Measurements from ENCODE around the gene NCOA3. TPM values are rescaled to one million over a fixed set of nuclear protein-coding genes. Genes with fewer than 3 reads are reported as not detected.

The NCOA3 gene
- total RNA-seq, 2 donors from 2014 or later = 55.4 to 58.2 TPM

DNA sequence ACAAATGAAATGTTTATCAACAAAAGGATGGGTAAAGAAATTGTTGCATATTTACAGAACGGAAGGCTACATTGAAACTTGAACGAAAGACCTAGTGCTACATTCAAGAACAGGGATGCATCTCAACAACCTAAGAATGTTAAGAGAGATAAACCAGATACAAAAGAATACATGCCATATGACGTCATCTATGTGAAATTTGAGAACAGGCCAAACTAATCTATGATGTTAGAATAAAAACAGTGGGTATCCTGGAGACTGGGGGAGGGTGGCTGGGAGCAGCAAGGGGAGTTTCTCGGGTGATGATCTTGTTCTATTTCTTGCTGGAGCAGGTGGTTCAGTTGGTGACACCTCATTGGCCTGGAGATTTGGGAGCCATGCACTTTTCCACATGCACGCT is 202.1 kb downstream of the NCOA3 start:
- DNase-seq (no peak), ATAC-seq (no peak)
- peaks cover 2% of the 10 kb centered on the region for H3K4me1 Mint-ChIP-seq
- H3K9me3 ChIP-seq (ENCODE audit: control insufficient read depth, low read length, poor library complexity, severe bottlenecking) = no peaks in the 10 kb centered on the region
- H3K36me3 Mint-ChIP-seq (ENCODE audit: low read depth) = peaks cover 4% of the 10 kb centered on the region
- peaks cover 39% of the 10 kb centered on the region for H3K27me3 Mint-ChIP-seq
- H3K4me3 Mint-ChIP-seq = no peak overlapping the region
- H3K27ac Mint-ChIP-seq = no peak overlapping the region

DNA sequence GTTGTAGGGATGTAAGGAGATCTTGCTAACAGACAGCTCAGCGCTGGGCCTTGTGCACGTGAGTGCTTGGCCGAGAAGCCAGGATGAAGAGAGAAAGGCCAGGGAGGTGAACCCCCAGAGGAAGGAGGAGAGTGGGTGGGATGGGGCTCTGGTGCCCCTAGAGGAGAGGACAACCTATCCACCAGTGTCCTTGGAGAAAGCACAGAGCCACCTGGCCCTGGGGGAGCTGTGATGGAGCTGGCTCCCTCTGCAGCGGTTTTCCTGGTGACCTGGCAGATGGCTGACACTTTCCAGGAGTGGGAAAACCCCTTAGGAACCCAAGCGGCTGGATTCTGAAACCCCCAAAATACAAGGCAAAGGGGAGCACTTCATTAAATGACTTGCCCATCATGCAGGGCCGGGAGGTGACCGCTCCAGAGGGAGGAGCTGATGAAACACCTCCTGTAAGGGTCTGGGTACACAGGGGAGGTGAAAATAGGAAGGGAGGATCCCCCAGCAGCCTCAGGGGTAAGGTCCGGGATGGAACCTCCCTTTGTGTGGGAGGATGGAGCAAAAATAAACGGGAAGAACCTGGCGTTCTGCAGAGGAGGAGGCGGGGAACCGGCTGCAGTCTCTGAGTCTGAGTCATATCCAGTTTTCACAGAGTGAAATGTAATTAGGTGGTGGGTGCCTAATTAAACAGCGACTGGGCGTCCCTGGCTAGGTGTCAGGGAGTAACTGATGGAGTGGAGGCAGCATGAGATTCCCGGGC is 203.2 kb downstream of the NCOA3 start:
- H3K9me3 ChIP-seq (ENCODE audit: control insufficient read depth, low read length, poor library complexity, severe bottlenecking) = no peaks in the 10 kb centered on the region
- Mint-ChIP-seq H3K4me1 (peaks cover 2% of the 10 kb centered on the region), H3K27ac (no peak overlapping the region), H3K4me3 (no peak overlapping the region), H3K36me3 (ENCODE audit: low read depth) (peaks cover 4% of the 10 kb centered on the region), H3K27me3 (peaks cover 51% of the 10 kb centered on the region)
- no peak for ATAC-seq
- no peak for DNase-seq

- Mint-ChIP-seq H3K4me3 (no peak overlapping the region), H3K36me3 (ENCODE audit: low read depth) (peaks cover 4% of the 10 kb centered on the region), H3K27ac (no peak overlapping the region), H3K27me3 (peaks cover 56% of the 10 kb centered on the region), H3K4me1 (peaks cover 2% of the 10 kb centered on the region)
- no peak for ATAC-seq
- DNase-seq = no peak
- H3K9me3 ChIP-seq (ENCODE audit: control insufficient read depth, low read length, poor library complexity, severe bottlenecking) = no peaks in the 10 kb centered on the region
Measured at GRCh38 chr20:47705497-47705856, 203.8 kb downstream of the NCOA3 start.

GRCh38 chr20:47706345-47706744 is 204.7 kb downstream of the NCOA3 start:
- Mint-ChIP-seq H3K36me3 (ENCODE audit: low read depth) (peaks cover 4% of the 10 kb centered on the region), H3K4me3 (no peak overlapping the region), H3K4me1 (peaks cover 2% of the 10 kb centered on the region), H3K27ac (no peak overlapping the region), H3K27me3 (peaks cover 58% of the 10 kb centered on the region)
- no peak for DNase-seq
- ATAC-seq = no peak
- H3K9me3 ChIP-seq (ENCODE audit: control insufficient read depth, low read length, poor library complexity, severe bottlenecking) = no peaks in the 10 kb centered on the region

Other genes starting within 250 kb of the NCOA3 start
- 10 to 100 TPM; 42.7 to 50.3 TPM for gene ZMYND8, start 145.2 kb upstream of the NCOA3 start, total RNA-seq

All from T-helper 17 cell (primary cell).